Measurements from ENCODE around the gene IL6ST. TPM values are rescaled to one million over a fixed set of nuclear protein-coding genes. Genes with fewer than 3 reads are reported as not detected.

The IL6ST gene
- total and polyA plus RNA-seq, 10 of the 15 experiments (the other 5 are each of a cell fraction or from before 2014, with no cell fraction given): 1.5 to 139 (median 13.0) TPM

DNA sequence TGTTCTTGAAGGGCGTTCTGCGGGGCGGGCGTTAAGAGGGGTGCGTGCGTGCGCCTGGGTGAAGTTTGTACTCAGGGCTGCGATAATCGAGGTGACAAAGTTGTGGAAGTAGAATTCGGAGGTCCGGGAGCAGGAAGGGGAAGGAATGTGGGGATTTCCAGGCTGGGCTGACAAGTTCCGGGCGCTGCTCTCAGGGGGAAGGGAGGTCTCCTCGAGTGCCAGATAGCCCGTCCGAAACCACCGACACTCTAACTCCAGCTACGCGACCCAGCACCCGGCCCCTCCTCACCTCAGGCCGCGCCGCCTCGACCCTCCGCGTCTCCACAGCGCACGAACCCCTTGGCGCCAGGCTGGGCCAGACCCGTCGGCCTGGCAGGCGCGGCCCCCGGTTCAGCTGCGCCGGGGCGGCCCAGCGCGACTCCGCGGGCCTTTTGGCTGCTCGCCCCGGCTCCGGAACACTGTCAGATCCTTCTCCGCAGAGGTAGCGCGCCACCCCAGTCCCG is at the start of gene IL6ST (continued):
- TF ChIP-seq ELK1 (IDR thresholded peaks at IDR 0.05; ENCODE audit: low read depth, low read length) (no peak), TBL1XR1 (IDR thresholded peaks at IDR 0.05; ENCODE audit: low read depth, low read length) (no peak), SIX5 (IDR thresholded peaks at IDR 0.05; ENCODE audit: low read depth, low read length, severe bottlenecking) (no peak), BACH1 (IDR thresholded peaks at IDR 0.05; ENCODE audit: borderline replicate concordance) (peak; percentile 89), CREB1 (IDR thresholded peaks at IDR 0.05; ENCODE audit: low read depth) (no peak), USF1 (IDR thresholded peaks at IDR 0.05; ENCODE audit: borderline replicate concordance, extremely low read length, insufficient read depth, low read depth, low read length) (no peak), PKNOX1 (IDR thresholded peaks at IDR 0.05) (no peak), FOS (IDR thresholded peaks at IDR 0.05; ENCODE audit: borderline replicate concordance, extremely low read depth, insufficient read length) (no peak), NBN (IDR thresholded peaks at IDR 0.05) (no peak; the same call in none of the 2 replicates), HDAC6 (IDR thresholded peaks at IDR 0.05; ENCODE audit: unreplicated experiment) (no peak), IKZF2 (IDR thresholded peaks at IDR 0.05) (no peak; a peak in 2 of 4 replicates), EZH2 (IDR thresholded peaks at IDR 0.05; ENCODE audit: borderline replicate concordance, control insufficient read depth, low read depth, low read length) (no peak), PML (IDR thresholded peaks at IDR 0.05; ENCODE audit: low read length) (no peak), RELB (IDR thresholded peaks at IDR 0.05; ENCODE audit: low read depth) (peak; percentile 40; the same call in 1 of the 2 replicates), POLR2A (IDR thresholded peaks at IDR 0.05; ENCODE audit: low read depth, low read length) (peak; percentile 88), NFYB (IDR thresholded peaks at IDR 0.05; ENCODE audit: insufficient read depth, low read depth, low read length) (no peak), CHD1 (IDR thresholded peaks at IDR 0.05; ENCODE audit: low read depth, low read length) (no peak), MXI1 (IDR thresholded peaks at IDR 0.05; ENCODE audit: low read depth, low read length) (peak; percentile 29; the same call in 1 of the 2 replicates), TCF7 (IDR thresholded peaks at IDR 0.05; ENCODE audit: borderline replicate concordance) (no peak)
- TF ChIP-seq, protein P1, sequence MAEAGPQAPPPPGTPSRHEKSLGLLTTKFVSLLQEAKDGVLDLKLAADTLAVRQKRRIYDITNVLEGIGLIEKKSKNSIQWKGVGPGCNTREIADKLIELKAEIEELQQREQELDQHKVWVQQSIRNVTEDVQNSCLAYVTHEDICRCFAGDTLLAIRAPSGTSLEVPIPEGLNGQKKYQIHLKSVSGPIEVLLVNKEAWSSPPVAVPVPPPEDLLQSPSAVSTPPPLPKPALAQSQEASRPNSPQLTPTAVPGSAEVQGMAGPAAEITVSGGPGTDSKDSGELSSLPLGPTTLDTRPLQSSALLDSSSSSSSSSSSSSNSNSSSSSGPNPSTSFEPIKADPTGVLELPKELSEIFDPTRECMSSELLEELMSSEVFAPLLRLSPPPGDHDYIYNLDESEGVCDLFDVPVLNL (IDR thresholded peaks at IDR 0.05; ENCODE audit: low read depth, low read length): no peak
- TF ChIP-seq, protein P2, sequence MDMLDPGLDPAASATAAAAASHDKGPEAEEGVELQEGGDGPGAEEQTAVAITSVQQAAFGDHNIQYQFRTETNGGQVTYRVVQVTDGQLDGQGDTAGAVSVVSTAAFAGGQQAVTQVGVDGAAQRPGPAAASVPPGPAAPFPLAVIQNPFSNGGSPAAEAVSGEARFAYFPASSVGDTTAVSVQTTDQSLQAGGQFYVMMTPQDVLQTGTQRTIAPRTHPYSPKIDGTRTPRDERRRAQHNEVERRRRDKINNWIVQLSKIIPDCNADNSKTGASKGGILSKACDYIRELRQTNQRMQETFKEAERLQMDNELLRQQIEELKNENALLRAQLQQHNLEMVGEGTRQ (IDR thresholded peaks at IDR 0.05; ENCODE audit: borderline replicate concordance, low read depth, low read length): no peak
- TF ChIP-seq, protein P3, sequence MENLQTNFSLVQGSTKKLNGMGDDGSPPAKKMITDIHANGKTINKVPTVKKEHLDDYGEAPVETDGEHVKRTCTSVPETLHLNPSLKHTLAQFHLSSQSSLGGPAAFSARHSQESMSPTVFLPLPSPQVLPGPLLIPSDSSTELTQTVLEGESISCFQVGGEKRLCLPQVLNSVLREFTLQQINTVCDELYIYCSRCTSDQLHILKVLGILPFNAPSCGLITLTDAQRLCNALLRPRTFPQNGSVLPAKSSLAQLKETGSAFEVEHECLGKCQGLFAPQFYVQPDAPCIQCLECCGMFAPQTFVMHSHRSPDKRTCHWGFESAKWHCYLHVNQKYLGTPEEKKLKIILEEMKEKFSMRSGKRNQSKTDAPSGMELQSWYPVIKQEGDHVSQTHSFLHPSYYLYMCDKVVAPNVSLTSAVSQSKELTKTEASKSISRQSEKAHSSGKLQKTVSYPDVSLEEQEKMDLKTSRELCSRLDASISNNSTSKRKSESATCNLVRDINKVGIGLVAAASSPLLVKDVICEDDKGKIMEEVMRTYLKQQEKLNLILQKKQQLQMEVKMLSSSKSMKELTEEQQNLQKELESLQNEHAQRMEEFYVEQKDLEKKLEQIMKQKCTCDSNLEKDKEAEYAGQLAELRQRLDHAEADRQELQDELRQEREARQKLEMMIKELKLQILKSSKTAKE (IDR thresholded peaks at IDR 0.05; ENCODE audit: low read depth, poor library complexity, severe bottlenecking): no peak
